K562 (cell line): ENCODE measurements around the gene VAMP8. TPM values are rescaled to one million over a fixed set of nuclear protein-coding genes. Genes with fewer than 3 reads are reported as not detected.

Experiments used
- ARID1B ChIP-seq: fragments of 450-650 bp; IDR thresholded peaks from 2 replicates; pipeline ENCODE4 v1.6.1; 2016; ENCODE audit warnings: antibody characterized with exemption, mild to moderate bottlenecking, inconsistent platforms
- CHD1 ChIP-seq: fragments of 200-600 bp; sonication (generic); IDR thresholded peaks from one replicate; pipeline ENCODE4 v1.6.1; 2012; ENCODE audit warnings: mild to moderate bottlenecking, moderate library complexity, low read length, inconsistent platforms
- ERF ChIP-seq: fragments of 450-650 bp; formaldehyde crosslinking; IDR thresholded peaks from 2 replicates; pipeline ENCODE4 v1.4.0; 2020; ENCODE audit warnings: mild to moderate bottlenecking, mixed read lengths
- HEY1 ChIP-seq: fragments of 250-450 bp; sonication (Bioruptor Pico); IDR thresholded peaks from 2 replicates; pipeline ENCODE4 v1.5.0; 2020; ENCODE audit warnings: mild to moderate bottlenecking, moderate library complexity, borderline replicate concordance
- MAFK ChIP-seq: IDR thresholded peaks from 2 replicates; pipeline ENCODE4 v1.6.1; 2011; ENCODE audit warnings: low read length, improper control_type of control experiment
- MAZ ChIP-seq, 2 experiments: fragments of 450-650 bp in 1 of 2; sonication (generic) in 1 of 2; formaldehyde crosslinking; IDR thresholded peaks in 1 of 2; conservative IDR thresholded peaks in 1 of 2; 2 replicates each; pipeline versions ENCODE4 v1.4.0 to v1.5.0; 2020; ENCODE audit warnings: mild to moderate bottlenecking in 1 of 2, missing genetic modification reagents in 1 of 2
- NR2C2 ChIP-seq, 2 experiments: fragments of 200-800 bp in 1 of 2; sonication (Bioruptor generic) in 1 of 2; sonication (generic) in 1 of 2; formaldehyde crosslinking in 1 of 2; IDR thresholded peaks; 2 replicates each; pipeline versions ENCODE4 v1.6.1 to v1.8.0; 2016 to 2022; ENCODE audit warnings: mild to moderate bottlenecking in 1 of 2, missing compliant biosample characterization in 1 of 2, missing genetic modification characterization in 1 of 2, missing genetic modification reagents in 1 of 2
- PATZ1 ChIP-seq: fragments of 250-450 bp; sonication (Bioruptor Pico); IDR thresholded peaks from 2 replicates; pipeline ENCODE4 v1.5.0; 2020; ENCODE audit warnings: mild to moderate bottlenecking, borderline replicate concordance
- POLR2H ChIP-seq: IDR thresholded peaks from 2 replicates; pipeline ENCODE4 v1.6.1; 2016; ENCODE audit warnings: missing genetic modification characterization, low read depth, mild to moderate bottlenecking, control low read depth, missing compliant biosample characterization, moderate library complexity
- TEAD4 ChIP-seq, 2 experiments: sonication (generic) in 1 of 2; formaldehyde crosslinking in 1 of 2; IDR thresholded peaks; 2 replicates each; pipeline versions ENCODE4 v1.6.1 to v1.8.0; 2012 to 2022; ENCODE audit warnings: borderline replicate concordance in 1 of 2, inconsistent platforms in 1 of 2, low read length in 1 of 2, mild to moderate bottlenecking in 1 of 2, missing genetic modification reagents in 1 of 2
- ZBTB8A ChIP-seq: fragments of 450-650 bp; IDR thresholded peaks from 2 replicates; pipeline ENCODE4 v1.6.1; 2018; ENCODE audit warnings: mild to moderate bottlenecking, moderate library complexity; ENCODE audit not compliant: partially characterized antibody
- ZEB2 ChIP-seq: fragments of 450-650 bp; IDR thresholded peaks from 2 replicates; pipeline ENCODE4 v1.6.1; 2016
- polyA plus RNA-seq, 8 experiments: library from polyadenylated mRNA; depleted of rRNA in 4 of 8; stranded (reverse) in 5 of 8; unstranded in 3 of 8; fragments of >200 nt; fragmentation: Nextera tagmentation in 2 of 8; fragmentation: Illumina TruSeq in 1 of 8; extraction: Ambion mirVana in 2 of 8; extraction: Trizol in 1 of 8; gene quantifications; 2 replicates each; pipeline versions ENCODE4 v1.2.1 to v1.2.3, GENCODE V29; 2011 to 2014; ENCODE audit warnings: inconsistent platforms in 1 of 8, missing spikeins in 1 of 8
- total RNA-seq, 7 experiments: library from RNA; depleted of rRNA in 6 of 7; stranded (reverse); fragments of >200 nt in 6 of 7; fragmentation: Illumina TruSeq in 2 of 7; extraction: Trizol in 2 of 7; gene quantifications; 2 replicates each; pipeline versions ENCODE4 v1.2.1 to v1.2.3, GENCODE V29; 2011 to 2021; ENCODE audit warnings: low replicate concordance in 1 of 7
- TF ChIP-seq, protein P1 (sequence below): fragments of 250-450 bp; sonication (Bioruptor Pico); IDR thresholded peaks from 2 replicates; pipeline ENCODE4 v1.8.0; 2021; ENCODE audit warnings: mild to moderate bottlenecking, moderate library complexity
- TF ChIP-seq, protein P2 (sequence below): IDR thresholded peaks from 3 replicates; pipeline ENCODE4 v1.6.1; 2011; ENCODE audit warnings: borderline replicate concordance, mild to moderate bottlenecking, moderate library complexity; ENCODE audit not compliant: insufficient read length; ENCODE audit errors: extremely low read depth
- TF ChIP-seq, protein P3 (sequence below): sonication (generic); formaldehyde crosslinking; IDR thresholded peaks from 2 replicates; pipeline ENCODE4 v1.9.0; 2022; ENCODE audit warnings: mild to moderate bottlenecking, missing genetic modification reagents

VAMP8 gene
- total and polyA plus RNA-seq, 9 of the 15 experiments (the other 6 are each of a cell fraction or from before 2014, with no cell fraction given) = 107 to 571 (median 248) TPM

GRCh38 chr2:85545780-85546240 lies 31.6 kb upstream of the VAMP8 start (continued):
- TF ChIP-seq PATZ1 (CRISPR knock-in tag) (no peak), CHD1 (no peak), ARID1B (no peak), ZBTB8A (no peak), POLR2H (tag) (peak; percentile 61; the same call in 1 of the 2 replicates), NR2C2 (CRISPR knock-in tag; IDR thresholded peaks at IDR 0.05) (no peak), NR2C2 (tag; IDR thresholded peaks at IDR 0.05) (0 out of 2 replicates have a peak, but pooled peaks have one; percentile 29), ERF (CRISPR knock-in tag) (peak; percentile 76; the same call in 1 of the 2 replicates), MAZ (CRISPR knock-in tag; conservative IDR thresholded peaks at IDR 0.05 in 1 of 2, IDR thresholded peaks at IDR 0.05 in 1 of 2) (0 out of 4 replicates have a peak, but pooled peaks of 1 of the 2 experiments have one; percentile 18), MAFK (no peak), HEY1 (CRISPR knock-in tag) (no peak), TEAD4 (IDR thresholded peaks at IDR 0.05; ENCODE audit: low read length) (no peak; the same call in 1 of the 2 replicates), TEAD4 (CRISPR knock-in tag; IDR thresholded peaks at IDR 0.05; ENCODE audit: borderline replicate concordance) (no peak), ZEB2 (no peak)
- TF ChIP-seq, protein P1, sequence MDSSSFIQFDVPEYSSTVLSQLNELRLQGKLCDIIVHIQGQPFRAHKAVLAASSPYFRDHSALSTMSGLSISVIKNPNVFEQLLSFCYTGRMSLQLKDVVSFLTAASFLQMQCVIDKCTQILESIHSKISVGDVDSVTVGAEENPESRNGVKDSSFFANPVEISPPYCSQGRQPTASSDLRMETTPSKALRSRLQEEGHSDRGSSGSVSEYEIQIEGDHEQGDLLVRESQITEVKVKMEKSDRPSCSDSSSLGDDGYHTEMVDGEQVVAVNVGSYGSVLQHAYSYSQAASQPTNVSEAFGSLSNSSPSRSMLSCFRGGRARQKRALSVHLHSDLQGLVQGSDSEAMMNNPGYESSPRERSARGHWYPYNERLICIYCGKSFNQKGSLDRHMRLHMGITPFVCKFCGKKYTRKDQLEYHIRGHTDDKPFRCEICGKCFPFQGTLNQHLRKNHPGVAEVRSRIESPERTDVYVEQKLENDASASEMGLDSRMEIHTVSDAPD (CRISPR knock-in tag) = no peak
- TF ChIP-seq, protein P2, sequence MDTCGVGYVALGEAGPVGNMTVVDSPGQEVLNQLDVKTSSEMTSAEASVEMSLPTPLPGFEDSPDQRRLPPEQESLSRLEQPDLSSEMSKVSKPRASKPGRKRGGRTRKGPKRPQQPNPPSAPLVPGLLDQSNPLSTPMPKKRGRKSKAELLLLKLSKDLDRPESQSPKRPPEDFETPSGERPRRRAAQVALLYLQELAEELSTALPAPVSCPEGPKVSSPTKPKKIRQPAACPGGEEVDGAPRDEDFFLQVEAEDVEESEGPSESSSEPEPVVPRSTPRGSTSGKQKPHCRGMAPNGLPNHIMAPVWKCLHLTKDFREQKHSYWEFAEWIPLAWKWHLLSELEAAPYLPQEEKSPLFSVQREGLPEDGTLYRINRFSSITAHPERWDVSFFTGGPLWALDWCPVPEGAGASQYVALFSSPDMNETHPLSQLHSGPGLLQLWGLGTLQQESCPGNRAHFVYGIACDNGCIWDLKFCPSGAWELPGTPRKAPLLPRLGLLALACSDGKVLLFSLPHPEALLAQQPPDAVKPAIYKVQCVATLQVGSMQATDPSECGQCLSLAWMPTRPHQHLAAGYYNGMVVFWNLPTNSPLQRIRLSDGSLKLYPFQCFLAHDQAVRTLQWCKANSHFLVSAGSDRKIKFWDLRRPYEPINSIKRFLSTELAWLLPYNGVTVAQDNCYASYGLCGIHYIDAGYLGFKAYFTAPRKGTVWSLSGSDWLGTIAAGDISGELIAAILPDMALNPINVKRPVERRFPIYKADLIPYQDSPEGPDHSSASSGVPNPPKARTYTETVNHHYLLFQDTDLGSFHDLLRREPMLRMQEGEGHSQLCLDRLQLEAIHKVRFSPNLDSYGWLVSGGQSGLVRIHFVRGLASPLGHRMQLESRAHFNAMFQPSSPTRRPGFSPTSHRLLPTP = no peak
- TF ChIP-seq, protein P3, sequence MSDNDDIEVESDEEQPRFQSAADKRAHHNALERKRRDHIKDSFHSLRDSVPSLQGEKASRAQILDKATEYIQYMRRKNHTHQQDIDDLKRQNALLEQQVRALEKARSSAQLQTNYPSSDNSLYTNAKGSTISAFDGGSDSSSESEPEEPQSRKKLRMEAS (CRISPR knock-in tag) = no peak
